ENCODE results near the gene SEH1L. TPM values are rescaled to one million over a fixed set of nuclear protein-coding genes. Genes with fewer than 3 reads are reported as not detected.

Gene SEH1L
- total and polyA plus RNA-seq, 12 donors = 11.0 to 24.6 (median 17.7) TPM

DNA sequence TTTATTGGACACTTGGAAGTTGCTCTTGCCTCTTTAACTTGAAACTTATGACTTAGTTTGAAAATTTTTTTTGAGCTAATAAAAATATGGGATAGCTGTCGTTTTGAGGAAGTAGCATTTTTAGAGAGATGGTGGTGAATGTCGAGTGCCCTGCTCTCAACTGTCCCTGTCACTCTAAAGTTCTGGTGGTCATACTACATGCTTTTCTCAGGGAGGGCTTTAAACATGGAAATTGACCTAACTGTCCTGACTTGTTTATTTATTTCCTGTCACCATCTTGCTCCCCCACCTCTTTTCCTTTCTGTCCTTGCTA, 59.4 kb downstream of the SEH1L start:
- Histone ChIP-seq H3K27me3 (no peaks in the 10 kb centered on the region), H3K36me3 (peaks cover 0 to 75% (median 14%) of the 10 kb centered on the region in 9 donors), H3K4me3 (no peak overlapping the region), H3K4me1 (peaks cover 0 to 9% (median 4%) of the 10 kb centered on the region in 9 donors), H3K27ac (no peak overlapping the region), H3K9me3 (no peaks in the 10 kb centered on the region)
- intact Hi-C loops (cut with DNase I) = loop anchor here in 3 of 10 donors (5.0 to 10.0 kb wide), 3 partner anchors 98 to 155 kb away; no protein-coding TSS in a partner anchor
- TF ChIP-seq, protein P1, sequence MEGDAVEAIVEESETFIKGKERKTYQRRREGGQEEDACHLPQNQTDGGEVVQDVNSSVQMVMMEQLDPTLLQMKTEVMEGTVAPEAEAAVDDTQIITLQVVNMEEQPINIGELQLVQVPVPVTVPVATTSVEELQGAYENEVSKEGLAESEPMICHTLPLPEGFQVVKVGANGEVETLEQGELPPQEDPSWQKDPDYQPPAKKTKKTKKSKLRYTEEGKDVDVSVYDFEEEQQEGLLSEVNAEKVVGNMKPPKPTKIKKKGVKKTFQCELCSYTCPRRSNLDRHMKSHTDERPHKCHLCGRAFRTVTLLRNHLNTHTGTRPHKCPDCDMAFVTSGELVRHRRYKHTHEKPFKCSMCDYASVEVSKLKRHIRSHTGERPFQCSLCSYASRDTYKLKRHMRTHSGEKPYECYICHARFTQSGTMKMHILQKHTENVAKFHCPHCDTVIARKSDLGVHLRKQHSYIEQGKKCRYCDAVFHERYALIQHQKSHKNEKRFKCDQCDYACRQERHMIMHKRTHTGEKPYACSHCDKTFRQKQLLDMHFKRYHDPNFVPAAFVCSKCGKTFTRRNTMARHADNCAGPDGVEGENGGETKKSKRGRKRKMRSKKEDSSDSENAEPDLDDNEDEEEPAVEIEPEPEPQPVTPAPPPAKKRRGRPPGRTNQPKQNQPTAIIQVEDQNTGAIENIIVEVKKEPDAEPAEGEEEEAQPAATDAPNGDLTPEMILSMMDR (IDR thresholded peaks at IDR 0.05) = no peak
- DNase-seq (no peak), ATAC-seq (no peak)
- WGBS, 2 donors = 45 to 71% methylated on average over 2 of the region's 2 CpGs

DNA sequence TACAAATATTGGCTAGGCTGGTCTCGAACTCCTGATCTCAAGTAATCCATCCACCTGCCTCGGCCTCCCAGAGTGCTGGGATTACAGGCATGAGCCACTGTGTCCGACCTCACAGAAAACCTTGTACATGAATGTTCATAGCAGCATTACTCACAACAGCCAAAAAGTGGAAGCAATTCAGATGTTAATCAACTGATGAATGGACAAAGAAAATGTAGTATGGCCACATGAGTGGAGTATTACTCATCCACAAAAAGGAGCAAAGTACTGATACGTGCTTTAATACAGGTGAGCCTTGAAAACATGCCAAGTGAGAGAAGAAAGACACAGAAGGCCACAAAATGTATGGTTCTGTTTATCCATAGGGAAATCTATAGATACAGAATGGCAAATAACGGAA, 63.9 kb downstream of the SEH1L start:
- TF ChIP-seq, protein P1 (IDR thresholded peaks at IDR 0.05) = no peak
- intact Hi-C loops (cut with DNase I) = loop anchor here in 1 of 10 donors (10.0 kb wide), 1 partner anchor 83 kb away; no protein-coding TSS in a partner anchor
- Histone ChIP-seq H3K4me1 (peaks cover 0 to 6% (median under 1%) of the 10 kb centered on the region in 9 donors), H3K27me3 (no peaks in the 10 kb centered on the region), H3K36me3 (peaks cover 0 to 95% (median 37%) of the 10 kb centered on the region in 9 donors), H3K9me3 (no peaks in the 10 kb centered on the region), H3K4me3 (no peak overlapping the region), H3K27ac (no peak overlapping the region)
- DNase-seq (no peak), ATAC-seq (no peak)
- WGBS, 2 donors = 97 to 98% methylated on average over 5 of the region's 5 CpGs

DNA sequence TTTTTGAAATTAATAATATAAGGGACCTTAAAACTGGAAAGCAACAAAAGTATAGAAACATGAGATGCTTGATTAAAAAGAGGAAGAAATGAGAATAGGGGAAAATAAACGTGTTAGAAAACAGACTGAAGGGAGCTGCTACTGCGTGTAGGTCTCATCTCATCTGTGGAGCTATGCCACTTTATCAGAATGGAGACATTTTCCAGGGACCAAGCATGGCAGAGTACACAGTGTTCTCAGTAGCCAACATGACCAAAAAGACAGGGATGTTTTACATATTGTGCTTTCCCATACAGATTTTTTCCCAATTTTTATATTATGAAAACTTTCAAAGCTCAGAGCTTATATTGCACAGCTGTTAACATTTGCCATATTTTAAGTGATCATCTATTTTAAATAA, 66.4 kb downstream of the SEH1L start:
- no peak overlapping the region for H3K4me3 ChIP-seq
- peak in 4 of 8 donors; percentile 65 to 96 (median 78) for ATAC-seq
- H3K27me3 ChIP-seq = no peaks in the 10 kb centered on the region
- WGBS, 2 donors = 45 to 75% methylated on average over 2 of the region's 2 CpGs
- no peak for DNase-seq
- no peaks in the 10 kb centered on the region for H3K9me3 ChIP-seq
- peak overlapping the region in 4 of 10 donors; percentile 0 to 25 (median 15) for H3K27ac ChIP-seq
- H3K4me1 ChIP-seq = peaks cover 0 to 10% (median 0%) of the 10 kb centered on the region in 9 donors
- intact Hi-C loops (cut with DNase I) = loop anchor here in 1 of 10 donors (10.0 kb wide), 1 partner anchor 81 kb away; no protein-coding TSS in a partner anchor
- peaks cover 0 to 100% (median 35%) of the 10 kb centered on the region in 9 donors for H3K36me3 ChIP-seq
- TF ChIP-seq, protein P1 (IDR thresholded peaks at IDR 0.05) = no peak

DNA sequence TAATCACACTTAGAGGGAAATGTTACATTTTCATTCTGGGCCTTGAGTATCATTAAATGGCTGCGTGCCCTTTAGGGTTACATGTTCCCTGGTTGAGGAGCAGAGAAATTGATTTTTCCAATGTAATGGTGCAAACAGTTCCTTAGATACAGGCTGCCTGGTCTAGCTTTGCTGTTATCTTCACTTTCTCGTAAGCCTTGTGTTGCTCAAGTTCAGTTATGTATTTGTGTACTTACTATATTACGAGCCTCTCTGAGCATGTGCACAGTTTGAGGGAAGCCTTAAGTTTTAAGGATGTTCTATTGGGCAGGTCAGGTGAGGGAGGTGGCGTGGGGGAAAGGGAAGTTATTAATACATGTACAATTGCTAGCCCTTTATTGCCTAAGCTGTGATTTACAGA, 67.0 kb downstream of the SEH1L start:
- TF ChIP-seq, protein P1 (IDR thresholded peaks at IDR 0.05) = no peak
- Histone ChIP-seq H3K9me3 (no peaks in the 10 kb centered on the region), H3K4me1 (peaks cover 0 to 10% (median 0%) of the 10 kb centered on the region in 9 donors), H3K36me3 (peaks cover 0 to 100% (median 35%) of the 10 kb centered on the region in 9 donors), H3K27me3 (no peaks in the 10 kb centered on the region), H3K27ac (peak overlapping the region in 3 of 10 donors; percentile 0 to 25 (median 6)), H3K4me3 (no peak overlapping the region)
- no peak for DNase-seq
- WGBS, 2 donors = 69 to 86% methylated on average over 4 of the region's 4 CpGs
- ATAC-seq = peak in 3 of 8 donors; percentile 52 to 76 (median 64)
- intact Hi-C loops (cut with DNase I) = loop anchor here in 1 of 10 donors (10.0 kb wide), 1 partner anchor 80 kb away; no protein-coding TSS in a partner anchor

All from heart right ventricle (tissue), 16 donors.